ENCODE results near the gene PTTG2. TPM values are rescaled to one million over a fixed set of nuclear protein-coding genes. Genes with fewer than 3 reads are reported as not detected.

PTTG2 gene
- total RNA-seq, 1 donor from 2014 or later, result not detected

DNA sequence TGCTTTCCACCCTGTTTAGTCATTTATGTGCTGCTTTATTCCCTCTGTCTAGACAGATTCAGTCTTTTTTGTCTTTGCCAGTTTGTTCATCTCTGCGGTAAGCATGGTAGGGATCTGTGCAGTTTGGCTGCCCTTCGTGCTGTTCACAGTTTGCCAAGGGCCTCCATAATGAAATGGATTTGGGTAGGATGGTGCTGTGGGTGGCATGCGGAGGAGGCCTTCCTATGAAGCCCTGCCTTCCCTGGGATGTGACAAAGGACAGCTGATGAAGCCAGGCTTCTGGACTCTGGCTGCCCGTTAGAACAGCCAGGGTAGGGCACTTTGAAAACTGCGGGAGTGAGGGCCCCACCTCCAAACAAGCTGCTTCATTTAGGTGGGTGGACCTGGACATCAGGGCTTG, 47.4 kb downstream of the PTTG2 start:
- DNase-seq (ENCODE audit: low spot score), result no peak

DNA sequence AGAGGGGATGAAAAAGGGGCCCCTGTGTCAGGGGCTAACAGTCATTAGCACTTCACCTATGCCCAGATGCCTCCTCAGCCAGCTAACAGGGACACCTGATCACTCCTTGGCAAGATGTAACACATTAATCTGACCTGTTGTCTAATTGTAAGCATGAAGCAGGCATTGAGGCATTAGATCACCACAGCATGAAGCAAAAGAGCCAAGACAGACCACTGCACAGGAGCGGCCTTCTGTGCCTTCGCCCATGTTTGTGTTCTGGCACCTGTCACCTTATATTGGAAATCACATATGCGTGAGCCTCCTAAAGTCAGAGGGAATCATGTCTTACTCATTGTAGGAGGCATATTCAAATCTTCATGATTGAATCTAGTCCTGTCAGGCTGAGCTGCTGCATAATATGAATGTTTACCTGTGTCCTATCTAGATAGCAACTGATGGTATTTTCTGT, 48.4 kb downstream of the PTTG2 start:
- DNase-seq (ENCODE audit: low spot score), result no peak

DNA sequence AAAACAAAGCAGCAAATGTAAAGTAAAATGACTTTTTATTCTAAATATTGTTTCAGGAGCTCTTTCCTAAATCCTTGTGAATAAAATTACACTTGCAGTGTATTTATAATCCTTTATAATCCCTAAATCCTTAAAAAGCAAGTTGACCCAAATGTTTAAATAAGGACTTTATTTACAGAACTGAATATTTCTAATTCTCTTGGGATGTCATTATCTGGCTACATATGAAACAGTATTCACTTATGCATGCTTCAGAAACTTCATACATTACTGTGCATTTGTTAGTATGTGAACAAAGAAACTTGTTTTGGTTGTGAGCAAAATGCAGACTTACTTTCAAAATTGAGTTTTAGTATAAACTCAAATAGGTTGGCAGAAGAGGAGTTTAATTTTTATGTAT, 49.2 kb downstream of the PTTG2 start:
- DNase-seq (ENCODE audit: low spot score), result no peak

DNA sequence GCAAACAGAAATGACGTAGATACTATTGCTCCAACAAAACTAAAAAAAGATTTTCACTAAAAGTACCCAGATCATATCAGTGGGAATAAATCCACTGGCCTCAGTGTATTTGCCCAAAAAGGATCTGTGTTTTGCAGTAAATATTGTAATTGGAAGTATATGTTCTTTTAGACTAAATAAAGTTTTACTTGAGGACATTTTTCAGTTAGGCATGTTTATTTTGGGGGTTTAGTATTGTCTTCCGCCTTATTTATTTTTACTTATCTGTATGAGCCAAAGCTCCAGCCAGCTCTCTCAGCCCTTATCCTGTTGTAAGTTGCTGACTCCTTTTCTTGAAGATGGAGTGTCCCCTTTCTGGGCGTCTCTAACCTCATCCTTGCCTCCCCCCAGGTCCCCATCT, 49.8 kb downstream of the PTTG2 start:
- DNase-seq (ENCODE audit: low spot score), result no peak

Other genes with a start within 250 kb of the PTTG2 start
- gene PGM2, start 133.7 kb upstream of the PTTG2 start, total RNA-seq, result 20.6 TPM
- gene TBC1D1, start 69.3 kb upstream of the PTTG2 start, total RNA-seq, result 45.3 TPM